Neutrophil (primary cell): ENCODE measurements around the gene CIB1.

Experiments
- H3K27ac ChIP-seq: fragments of 200-600 bp; sonication (generic); 2 replicates; pipeline ENCODE4 v1.5.1; 2016; ENCODE audit warnings: mild to moderate bottlenecking, moderate library complexity
- H3K27me3 ChIP-seq: fragments of 200-600 bp; sonication (generic); 2 replicates; pipeline ENCODE4 v1.6.0; 2016; ENCODE audit warnings: mild to moderate bottlenecking
- H3K36me3 ChIP-seq: fragments of 200-600 bp; sonication (generic); 2 replicates; pipeline ENCODE4 v1.5.1; 2017
- H3K4me1 ChIP-seq, 2 experiments: fragments of 200-600 bp in 1 of 2; sonication (generic) in 1 of 2; 1 replicate in 1 of 2; 2 replicates in 1 of 2; pipeline versions ENCODE4 v1.5.1 to v1.6.1; 2013 to 2016; ENCODE audit warnings: low read depth in 1 of 2, low read length in 1 of 2, mild to moderate bottlenecking in 1 of 2, moderate library complexity in 1 of 2; ENCODE audit not compliant: control insufficient read depth in 1 of 2, insufficient read depth in 1 of 2
- H3K4me3 ChIP-seq, 2 experiments: fragments of 200-600 bp in 1 of 2; sonication (generic) in 1 of 2; 1 replicate in 1 of 2; 2 replicates in 1 of 2; pipeline ENCODE4 v1.5.1; 2013 to 2016; ENCODE audit warnings: low read depth in 1 of 2, low read length in 1 of 2, mild to moderate bottlenecking in 1 of 2, moderate library complexity in 1 of 2
- H3K9me3 ChIP-seq: fragments of 200-600 bp; sonication (generic); 2 replicates; pipeline ENCODE4 v1.5.1; 2016
- CTCF ChIP-seq: fragments of 200-600 bp; sonication (generic); IDR thresholded peaks from 2 replicates; pipeline ENCODE4 v1.5.1; 2016; ENCODE audit warnings: antibody characterized with exemption

Gene CIB1

GRCh38 chr15:90201130-90201943, 32.4 kb downstream of the CIB1 start, which contains the start of gene SEMA4B:
SEMA4B (plus strand) TSS chr15:90201330; CDS start chr15:90201579, 249 bp downstream.
- H3K9me3 ChIP-seq: no peaks in the 10 kb centered on the region
- H3K36me3 ChIP-seq: peaks cover 47% of the 10 kb centered on the region
- peak within 1 kb of the TSS; percentile 72 for H3K4me3 ChIP-seq
- H3K4me1 ChIP-seq: peaks cover 70 to 78% of the 10 kb centered on the region in 2 experiments
- TF ChIP-seq CTCF: peak; percentile 36
- peaks cover 7% of the 10 kb centered on the region for H3K27me3 ChIP-seq
- peak within 1 kb of the TSS; percentile 82 for H3K27ac ChIP-seq

GRCh38 chr15:90200534-90201129, 33.1 kb downstream of the CIB1 start:
- no peak for TF ChIP-seq CTCF
- Histone ChIP-seq H3K4me3 (peak overlapping the region; percentile 72), H3K27me3 (peaks cover 7% of the 10 kb centered on the region), H3K9me3 (no peaks in the 10 kb centered on the region), H3K27ac (peak overlapping the region; percentile 82), H3K36me3 (peaks cover 40% of the 10 kb centered on the region), H3K4me1 (peaks cover 68 to 74% of the 10 kb centered on the region in 2 experiments)

GRCh38 chr15:90194655-90195054, 39.1 kb downstream of the CIB1 start:
- no peak overlapping the region for H3K27ac ChIP-seq
- TF ChIP-seq CTCF: no peak

GRCh38 chr15:90192961-90193786, 40.6 kb downstream of the CIB1 start:
- Histone ChIP-seq H3K9me3 (no peaks in the 10 kb centered on the region), H3K4me3 (peak overlapping the region in 1 of 2 experiments; percentile 25), H3K36me3 (peaks cover 33% of the 10 kb centered on the region), H3K4me1 (peaks cover 68 to 71% of the 10 kb centered on the region in 2 experiments), H3K27me3 (no peaks in the 10 kb centered on the region), H3K27ac (peak overlapping the region; percentile 80)
- no peak for TF ChIP-seq CTCF

More at GRCh38 chr15:90194655-90195054, 39.1 kb downstream of the CIB1 start:
- no peak overlapping the region for H3K4me3 ChIP-seq
- H3K4me1 ChIP-seq: peaks cover 63 to 67% of the 10 kb centered on the region in 2 experiments
- H3K27me3 ChIP-seq: no peaks in the 10 kb centered on the region
- H3K36me3 ChIP-seq: peaks cover 39% of the 10 kb centered on the region
- no peaks in the 10 kb centered on the region for H3K9me3 ChIP-seq

GRCh38 chr15:90191794-90192509, 41.8 kb downstream of the CIB1 start:
- H3K27ac ChIP-seq: peak overlapping the region; percentile 85
- no peak for TF ChIP-seq CTCF

More at GRCh38 chr15:90191794-90192509, 41.8 kb downstream of the CIB1 start:
- H3K36me3 ChIP-seq: peaks cover 30% of the 10 kb centered on the region
- H3K27me3 ChIP-seq: no peaks in the 10 kb centered on the region
- peaks cover 79 to 84% of the 10 kb centered on the region in 2 experiments for H3K4me1 ChIP-seq
- H3K9me3 ChIP-seq: no peaks in the 10 kb centered on the region
- peak overlapping the region in 1 of 2 experiments; percentile 15 for H3K4me3 ChIP-seq
